Measurements from ENCODE around the gene SLC34A3.
A peak's percentile ranks its signal among the peaks of the same experiment; 100 is the strongest.

Gene SLC34A3

GRCh38 chr9:137201205-137201868 is 29.4 kb upstream of the SLC34A3 start:
- Mint-ChIP-seq H3K27ac (peak overlapping the region; percentile 94), H3K36me3 (ENCODE audit: low read depth) (peaks cover 41% of the 10 kb centered on the region), H3K27me3 (no peaks in the 10 kb centered on the region), H3K4me1 (ENCODE audit: low read depth) (peaks cover 76% of the 10 kb centered on the region), H3K9me3 (no peaks in the 10 kb centered on the region), H3K4me3 (peak overlapping the region; percentile 78)
- intact Hi-C loops (cut with micrococcal nuclease): no loop called here

GRCh38 chr9:137202966-137203365 is 27.7 kb upstream of the SLC34A3 start:
- Mint-ChIP-seq H3K36me3 (ENCODE audit: low read depth) (peaks cover 48% of the 10 kb centered on the region), H3K9me3 (no peaks in the 10 kb centered on the region), H3K4me1 (ENCODE audit: low read depth) (peaks cover 75% of the 10 kb centered on the region), H3K27me3 (no peaks in the 10 kb centered on the region), H3K4me3 (peak overlapping the region; percentile 4), H3K27ac (peak overlapping the region; percentile 94)
- intact Hi-C loops (cut with micrococcal nuclease): no loop called here

- peaks cover 55% of the 10 kb centered on the region for H3K36me3 Mint-ChIP-seq (ENCODE audit: low read depth)
- intact Hi-C loops (cut with micrococcal nuclease): loop anchor here (1.0 to 2.0 kb wide), 2 partner anchors 16 to 18 kb away; partner anchors contain the start of genes ANAPC2, RNF208 and SSNA1
Measured at GRCh38 chr9:137204731-137205125, 26.0 kb upstream of the SLC34A3 start.

GRCh38 chr9:137205126-137206069 is 25.3 kb upstream of the SLC34A3 start, which contains the start of the genes NDOR1 and TMEM203:
Gene NDOR1 (plus strand): TSS chr9:137205700. CDS start chr9:137205778, 78 bp downstream.
Gene TMEM203 (minus strand): TSS chr9:137205648. CDS start chr9:137205414, 234 bp downstream.
- H3K36me3 Mint-ChIP-seq (ENCODE audit: low read depth): peaks cover 59% of the 10 kb centered on the region
- peak within 1 kb of the TSS; percentile 97 for H3K4me3 Mint-ChIP-seq
- H3K27ac Mint-ChIP-seq: peak within 1 kb of the TSS; percentile 96
- H3K9me3 Mint-ChIP-seq: no peaks in the 10 kb centered on the region
- H3K27me3 Mint-ChIP-seq: no peaks in the 10 kb centered on the region
- intact Hi-C loops (cut with micrococcal nuclease): loop anchor here (1.0 to 2.0 kb wide), 2 partner anchors 17 kb away; partner anchors contain the start of genes ANAPC2, RNF208 and SSNA1
- peaks cover 57% of the 10 kb centered on the region for H3K4me1 Mint-ChIP-seq (ENCODE audit: low read depth)

More at GRCh38 chr9:137204731-137205125, 26.0 kb upstream of the SLC34A3 start:
- peak overlapping the region; percentile 96 for H3K27ac Mint-ChIP-seq
- H3K9me3 Mint-ChIP-seq: no peaks in the 10 kb centered on the region
- peak overlapping the region; percentile 97 for H3K4me3 Mint-ChIP-seq
- H3K4me1 Mint-ChIP-seq (ENCODE audit: low read depth): peaks cover 58% of the 10 kb centered on the region
- no peaks in the 10 kb centered on the region for H3K27me3 Mint-ChIP-seq

GRCh38 chr9:137206602-137207001 is 24.1 kb upstream of the SLC34A3 start:
- Mint-ChIP-seq H3K9me3 (no peaks in the 10 kb centered on the region), H3K27ac (peak overlapping the region; percentile 96), H3K4me1 (ENCODE audit: low read depth) (peaks cover 58% of the 10 kb centered on the region), H3K4me3 (peak overlapping the region; percentile 97), H3K36me3 (ENCODE audit: low read depth) (peaks cover 66% of the 10 kb centered on the region), H3K27me3 (no peaks in the 10 kb centered on the region)
- intact Hi-C loops (cut with micrococcal nuclease): no loop called here

GRCh38 chr9:137211532-137211931 is 19.2 kb upstream of the SLC34A3 start:
- Mint-ChIP-seq H3K9me3 (no peaks in the 10 kb centered on the region), H3K36me3 (ENCODE audit: low read depth) (peaks cover 90% of the 10 kb centered on the region), H3K27ac (peak overlapping the region; percentile 35), H3K27me3 (no peaks in the 10 kb centered on the region), H3K4me1 (ENCODE audit: low read depth) (peaks cover 26% of the 10 kb centered on the region), H3K4me3 (no peak overlapping the region)
- intact Hi-C loops (cut with micrococcal nuclease): no loop called here

- Mint-ChIP-seq H3K27me3 (no peaks in the 10 kb centered on the region), H3K27ac (no peak overlapping the region), H3K9me3 (no peaks in the 10 kb centered on the region), H3K4me3 (no peak overlapping the region), H3K36me3 (ENCODE audit: low read depth) (peaks cover 90% of the 10 kb centered on the region), H3K4me1 (ENCODE audit: low read depth) (peaks cover 23% of the 10 kb centered on the region)
- intact Hi-C loops (cut with micrococcal nuclease): no loop called here
Measured at GRCh38 chr9:137212520-137212919, 18.2 kb upstream of the SLC34A3 start.

GRCh38 chr9:137213160-137214060 is 17.3 kb upstream of the SLC34A3 start:
- Mint-ChIP-seq H3K4me1 (ENCODE audit: low read depth) (peaks cover 29% of the 10 kb centered on the region), H3K36me3 (ENCODE audit: low read depth) (peaks cover 87% of the 10 kb centered on the region), H3K27ac (no peak overlapping the region), H3K9me3 (no peaks in the 10 kb centered on the region), H3K4me3 (no peak overlapping the region), H3K27me3 (no peaks in the 10 kb centered on the region)
- intact Hi-C loops (cut with micrococcal nuclease): no loop called here

- H3K4me1 Mint-ChIP-seq (ENCODE audit: low read depth): peaks cover 36% of the 10 kb centered on the region
- no peaks in the 10 kb centered on the region for H3K27me3 Mint-ChIP-seq
- no peak overlapping the region for H3K4me3 Mint-ChIP-seq
- H3K36me3 Mint-ChIP-seq (ENCODE audit: low read depth): peaks cover 75% of the 10 kb centered on the region
- intact Hi-C loops (cut with micrococcal nuclease): no loop called here
- no peak overlapping the region for H3K27ac Mint-ChIP-seq
- H3K9me3 Mint-ChIP-seq: no peaks in the 10 kb centered on the region
Measured at GRCh38 chr9:137214620-137215019, 16.1 kb upstream of the SLC34A3 start.

- H3K27me3 Mint-ChIP-seq: peaks cover 6% of the 10 kb centered on the region
- H3K36me3 Mint-ChIP-seq (ENCODE audit: low read depth): peaks cover 67% of the 10 kb centered on the region
- H3K27ac Mint-ChIP-seq: peak overlapping the region; percentile 60
- no peaks in the 10 kb centered on the region for H3K9me3 Mint-ChIP-seq
- intact Hi-C loops (cut with micrococcal nuclease): no loop called here
- H3K4me3 Mint-ChIP-seq: no peak overlapping the region
- peaks cover 36% of the 10 kb centered on the region for H3K4me1 Mint-ChIP-seq (ENCODE audit: low read depth)
Measured at GRCh38 chr9:137215196-137215986, 15.3 kb upstream of the SLC34A3 start.

- H3K27ac Mint-ChIP-seq: no peak overlapping the region
- H3K9me3 Mint-ChIP-seq: no peaks in the 10 kb centered on the region
- peaks cover 35% of the 10 kb centered on the region for H3K4me1 Mint-ChIP-seq (ENCODE audit: low read depth)
- H3K4me3 Mint-ChIP-seq: no peak overlapping the region
- H3K36me3 Mint-ChIP-seq (ENCODE audit: low read depth): peaks cover 57% of the 10 kb centered on the region
- intact Hi-C loops (cut with micrococcal nuclease): no loop called here
- peaks cover 13% of the 10 kb centered on the region for H3K27me3 Mint-ChIP-seq
Measured at GRCh38 chr9:137216188-137216965, 14.3 kb upstream of the SLC34A3 start.

Data from dendritic cell treated with granulocyte-macrophage colony-stimulating factor and Interleukin-4, amounts not matched to agents 40 ng/mL and 50 ng/mL, for 4 days (primary cell).